Adrenal gland (tissue), 12 donors: ENCODE measurements around the gene GIMAP8. TPM values are rescaled to one million over a fixed set of nuclear protein-coding genes. Genes with fewer than 3 reads are reported as not detected.
A peak's percentile ranks its signal among the peaks of the same experiment; 100 is the strongest.
"Not testable (repeated sequence)": the region's sequence is repeated elsewhere in the genome, so short reads cannot be mapped to it uniquely, and the experiment has no call there.

Experiments used
- DNase-seq, 7 donors: peaks; one replicate each; pipeline ENCODE4 v3.0.0-alpha.2; 2019 to 2020
- H3K27ac ChIP-seq, 5 donors: fragments of 200-600 bp; sonication (generic) in 4 of 5; 1 replicate in 3 of 5; 2 replicates in 2 of 5; pipeline versions ENCODE4 v1.5.1 to v1.8.0; 2016 to 2020; ENCODE audit warnings: mild to moderate bottlenecking in 1 of 5
- H3K27me3 ChIP-seq: fragments of 200-600 bp; 2 replicates; pipeline ENCODE4 v1.8.0; 2021
- H3K36me3 ChIP-seq, 2 donors: fragments of 200-600 bp; replicated peaks in 1 of 2; 1 replicate in 1 of 2; 2 replicates in 1 of 2; pipeline versions ENCODE4 v1.5.1 to v1.8.0; 2018 to 2022
- H3K4me1 ChIP-seq, 2 donors: fragments of 200-600 bp; replicated peaks in 1 of 2; 1 replicate in 1 of 2; 2 replicates in 1 of 2; pipeline versions ENCODE4 v1.5.1 to v1.8.0; 2018 to 2021
- H3K4me3 ChIP-seq, 4 donors: fragments of 200-600 bp; sonication (generic) in 3 of 4; one replicate each; pipeline ENCODE4 v1.5.1; 2016 to 2018
- H3K9me3 ChIP-seq, 3 donors: fragments of 200-600 bp; sonication (generic) in 1 of 3; replicated peaks in 1 of 3; 1 replicate in 2 of 3; 2 replicates in 1 of 3; pipeline versions ENCODE4 v1.5.1 to v1.8.0; 2016 to 2021
- POLR2A ChIP-seq, 2 donors: fragments of 450-650 bp; IDR thresholded peaks; one replicate each; pipeline ENCODE4 v1.6.1; 2017; ENCODE audit warnings: antibody characterized with exemption in 2 of 2, mild to moderate bottlenecking in 2 of 2, moderate library complexity in 1 of 2
- WGBS, 4 donors: extraction: QIAGEN DNeasy Blood & Tissue Kit in 2 of 4; methylation state at CpG; one replicate each; pipeline versions ENCODE4 v1.1.5 to v1.1.7; 2013 to 2017; 5-methylcytosine and 5-hydroxymethylcytosine counted together
- intact Hi-C, 2 donors: fragments of 100-400 bp; cut with DNase I; formaldehyde crosslinking; loops; one replicate each; pipeline versions ENCODE4 v1.14.1 to v1.15.0; 2022 to 2023
- polyA plus RNA-seq, 3 donors: library from polyadenylated mRNA; stranded (reverse); fragments of 200-250 nt in 2 of 3; fragments of 350-450 nt in 1 of 3; fragmentation: Illumina TruSeq in 1 of 3; extraction: RNeasy Lipid Tissue Mini Kit (QIAGEN cat#74804) in 1 of 3; gene quantifications; one replicate each; pipeline ENCODE4 v1.2.3, GENCODE V29; 2013 to 2014
- total RNA-seq, 9 donors: library from RNA; depleted of rRNA in 4 of 9; stranded (reverse); fragments of >200 nt in 4 of 9; fragments of 120-200 nt in 1 of 9; fragmentation: NEBNext Ultra II Directional in 1 of 9; extraction: Animal tissue kit (Norgen Biotek cat#: 25700) in 1 of 9; gene quantifications; one replicate each; pipeline versions ENCODE4 v1.1.0 to v1.2.4, GENCODE V29; 2013 to 2023
- TF ChIP-seq, protein P1 (sequence below), 6 experiments: fragments of 450-650 bp in 4 of 6; fragments of 200-600 bp in 2 of 6; sonication (generic) in 1 of 6; IDR thresholded peaks; 1 replicate in 5 of 6; 2 replicates in 1 of 6; pipeline versions ENCODE4 v1.5.1 to v1.8.0; 2016 to 2021; ENCODE audit warnings: antibody characterized with exemption in 6 of 6, mild to moderate bottlenecking in 2 of 6, moderate library complexity in 1 of 6
- donor health status: healthy with polysubstance abuse.
- donor health status: Bipolar disorder and iron deficiency.
- donor health status: DM: yes; HTN: yes; CAD: no.
- donor health status: DM: no; HTN: no; CAD: no.
- donor health status: DM: no; HTN: no; CAD: no.
- donor health status: DM: yes; HTN: yes; CAD: no.

GIMAP8 gene
- total and polyA plus RNA-seq, 12 donors: 6.1 to 18.4 (median 9.5) TPM

- Histone ChIP-seq H3K27ac (peak overlapping the region in 4 of 5 donors; percentile 14 to 80 (median 28)), H3K4me1 (peaks cover 0 to 6% of the 10 kb centered on the region in 2 donors), H3K9me3 (no peaks in the 10 kb centered on the region), H3K36me3 (no peaks in the 10 kb centered on the region), H3K4me3 (no peak overlapping the region), H3K27me3 (no peaks in the 10 kb centered on the region)
- intact Hi-C loops: no loop called here
- WGBS, 4 donors: 58 to 72% (median 67%) methylated on average over 9 of the region's 9 CpGs
- DNase-seq: peak in 2 of 7 donors; percentile 29 to 42
- TF ChIP-seq, protein P1, sequence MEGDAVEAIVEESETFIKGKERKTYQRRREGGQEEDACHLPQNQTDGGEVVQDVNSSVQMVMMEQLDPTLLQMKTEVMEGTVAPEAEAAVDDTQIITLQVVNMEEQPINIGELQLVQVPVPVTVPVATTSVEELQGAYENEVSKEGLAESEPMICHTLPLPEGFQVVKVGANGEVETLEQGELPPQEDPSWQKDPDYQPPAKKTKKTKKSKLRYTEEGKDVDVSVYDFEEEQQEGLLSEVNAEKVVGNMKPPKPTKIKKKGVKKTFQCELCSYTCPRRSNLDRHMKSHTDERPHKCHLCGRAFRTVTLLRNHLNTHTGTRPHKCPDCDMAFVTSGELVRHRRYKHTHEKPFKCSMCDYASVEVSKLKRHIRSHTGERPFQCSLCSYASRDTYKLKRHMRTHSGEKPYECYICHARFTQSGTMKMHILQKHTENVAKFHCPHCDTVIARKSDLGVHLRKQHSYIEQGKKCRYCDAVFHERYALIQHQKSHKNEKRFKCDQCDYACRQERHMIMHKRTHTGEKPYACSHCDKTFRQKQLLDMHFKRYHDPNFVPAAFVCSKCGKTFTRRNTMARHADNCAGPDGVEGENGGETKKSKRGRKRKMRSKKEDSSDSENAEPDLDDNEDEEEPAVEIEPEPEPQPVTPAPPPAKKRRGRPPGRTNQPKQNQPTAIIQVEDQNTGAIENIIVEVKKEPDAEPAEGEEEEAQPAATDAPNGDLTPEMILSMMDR (IDR thresholded peaks at IDR 0.05): no peak
- no peak for TF ChIP-seq POLR2A (IDR thresholded peaks at IDR 0.05)
Measured at GRCh38 chr7:150481186-150481920, 30.9 kb downstream of the GIMAP8 start.

DNA sequence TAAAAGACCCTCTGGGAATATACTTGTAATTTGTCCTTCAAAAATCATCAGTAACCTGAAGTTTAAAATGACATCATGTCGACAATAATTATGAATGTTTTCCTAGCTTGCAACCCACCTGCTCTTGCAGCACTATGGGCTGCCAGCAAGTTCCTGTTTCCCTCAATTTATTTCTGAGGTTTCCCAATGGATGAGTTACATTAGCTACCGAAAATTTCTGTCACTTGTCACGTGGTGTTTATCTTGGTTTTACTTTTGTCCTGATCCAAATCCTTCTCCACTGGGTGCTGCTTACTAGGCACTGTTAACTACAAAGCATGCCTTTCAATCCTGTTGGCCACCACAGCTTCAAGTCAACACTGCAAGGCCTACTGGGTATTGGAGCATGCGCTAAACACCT is 31.5 kb downstream of the GIMAP8 start:
- DNase-seq: no peak
- Histone ChIP-seq H3K9me3 (no peaks in the 10 kb centered on the region), H3K4me1 (peaks cover 0 to 6% of the 10 kb centered on the region in 2 donors), H3K36me3 (no peaks in the 10 kb centered on the region), H3K4me3 (no peak overlapping the region), H3K27me3 (peaks cover 3% of the 10 kb centered on the region), H3K27ac (peak overlapping the region in 4 of 5 donors; percentile 14 to 76 (median 28))
- no peak for TF ChIP-seq POLR2A (IDR thresholded peaks at IDR 0.05)
- TF ChIP-seq, protein P1 (IDR thresholded peaks at IDR 0.05): no peak
- intact Hi-C loops: no loop called here
- WGBS, 4 donors: 59 to 73% (median 68%) methylated on average over 4 of the region's 4 CpGs

DNA sequence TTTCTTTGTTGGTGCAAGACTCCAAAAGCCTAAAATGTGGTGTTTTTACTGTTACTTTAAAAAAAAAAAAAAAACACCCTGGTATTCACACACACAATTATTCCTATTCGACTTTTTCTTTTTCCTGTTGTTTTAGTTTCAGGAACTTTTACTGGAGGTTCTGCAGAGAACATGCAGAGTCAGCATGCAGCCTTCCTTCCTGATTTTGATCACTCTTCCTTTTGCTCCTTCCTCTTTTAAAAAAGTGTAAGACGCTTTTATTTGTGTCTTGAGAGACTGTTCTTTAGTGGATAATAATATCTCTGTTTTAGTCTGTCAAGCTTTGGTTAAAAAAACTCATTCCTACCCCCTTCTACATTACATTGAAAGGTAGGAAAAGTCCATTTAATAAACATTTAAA is 33.1 kb downstream of the GIMAP8 start:
- H3K4me1 ChIP-seq, H3K4me3 ChIP-seq, H3K27me3 ChIP-seq, intact Hi-C loops, H3K36me3 ChIP-seq, H3K9me3 ChIP-seq: not testable (repeated sequence)
- WGBS, 4 donors: 14 to 23% (median 17%) methylated on average over 2 of the region's 2 CpGs
- peak in 3 of 7 donors; percentile 32 to 59 (median 42) for DNase-seq
- H3K27ac ChIP-seq: peak overlapping the region in 2 of 5 donors; percentile 15 to 24

DNA sequence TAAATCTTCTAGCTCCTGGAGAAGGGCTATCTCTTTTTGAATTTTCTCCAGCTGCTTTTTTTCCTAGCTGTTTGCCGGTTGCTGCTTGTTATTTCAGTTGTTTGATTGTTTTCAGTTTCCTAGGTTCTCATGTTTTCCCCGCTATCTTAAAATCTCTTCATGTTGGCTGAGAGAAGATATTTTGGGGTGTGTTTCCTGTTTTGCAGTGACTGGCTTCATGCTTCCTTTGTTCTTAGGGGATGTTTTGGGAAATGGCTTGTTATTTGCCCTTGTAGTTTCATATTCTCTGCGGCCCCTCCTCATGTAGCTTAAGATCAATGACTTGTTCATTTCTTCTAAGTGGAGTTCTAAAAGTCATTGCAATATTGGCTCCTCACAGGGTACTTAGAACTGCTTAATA is 33.6 kb downstream of the GIMAP8 start:
- H3K27me3 ChIP-seq, H3K9me3 ChIP-seq, H3K4me3 ChIP-seq, intact Hi-C loops, H3K4me1 ChIP-seq, DNase-seq, H3K36me3 ChIP-seq: not testable (repeated sequence)
- 25 to 46% (median 36%) methylated on average over 3 of the region's 3 CpGs for WGBS, 4 donors
- H3K27ac ChIP-seq: peak overlapping the region in 2 of 5 donors; percentile 24 to 52

DNA sequence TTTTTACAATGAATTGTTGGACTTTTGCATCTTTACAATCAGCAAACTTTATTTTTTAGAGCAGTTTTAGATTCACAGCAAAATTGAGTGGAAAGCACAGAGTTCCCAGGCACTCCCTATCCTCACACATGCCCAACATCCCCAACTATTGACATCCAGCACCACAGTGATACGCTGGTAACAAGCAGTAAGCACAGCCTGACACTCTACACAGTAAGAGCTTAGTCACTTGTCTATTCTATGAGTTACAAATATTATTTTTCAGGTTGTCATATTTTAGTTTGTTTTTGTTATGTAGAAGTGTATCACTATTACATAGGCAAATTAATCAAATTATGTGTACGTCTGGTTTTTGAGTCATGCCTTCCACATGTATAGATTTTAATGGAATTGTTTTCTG is 37.2 kb downstream of the GIMAP8 start:
- peaks cover 6% of the 10 kb centered on the region for H3K27me3 ChIP-seq
- H3K36me3 ChIP-seq: no peaks in the 10 kb centered on the region
- H3K27ac ChIP-seq: no peak overlapping the region
- H3K9me3 ChIP-seq: no peaks in the 10 kb centered on the region
- H3K4me3 ChIP-seq: no peak overlapping the region
- no peaks in the 10 kb centered on the region for H3K4me1 ChIP-seq
- no peak for DNase-seq
- TF ChIP-seq POLR2A (IDR thresholded peaks at IDR 0.05): no peak
- TF ChIP-seq, protein P1 (IDR thresholded peaks at IDR 0.05): no peak
- 54 to 70% (median 67%) methylated on average over 2 of the region's 2 CpGs for WGBS, 4 donors
- intact Hi-C loops: no loop called here
